Prostate gland (tissue), 2 donors: ENCODE data around the gene SLC35F4.

Source experiments
- POLR2A ChIP-seq: fragments of 450-650 bp; IDR thresholded peaks from one replicate; pipeline ENCODE4 v1.6.1; 2016; ENCODE audit warnings: antibody characterized with exemption, mild to moderate bottlenecking
- POLR2AphosphoS5 ChIP-seq: sonication (generic); formaldehyde crosslinking; IDR thresholded peaks from one replicate; pipeline ENCODE4 v1.6.1; 2017; ENCODE audit warnings: antibody characterized with exemption
- TF ChIP-seq, protein P1 (sequence below), 4 experiments: fragments of 200-600 bp in 2 of 4; fragments of 450-650 bp in 2 of 4; sonication (generic) in 2 of 4; IDR thresholded peaks; 1 replicate in 3 of 4; 2 replicates in 1 of 4; pipeline ENCODE4 v1.5.1; 2016 to 2019; ENCODE audit warnings: antibody characterized with exemption in 4 of 4, mild to moderate bottlenecking in 2 of 4, moderate library complexity in 2 of 4

DNA sequence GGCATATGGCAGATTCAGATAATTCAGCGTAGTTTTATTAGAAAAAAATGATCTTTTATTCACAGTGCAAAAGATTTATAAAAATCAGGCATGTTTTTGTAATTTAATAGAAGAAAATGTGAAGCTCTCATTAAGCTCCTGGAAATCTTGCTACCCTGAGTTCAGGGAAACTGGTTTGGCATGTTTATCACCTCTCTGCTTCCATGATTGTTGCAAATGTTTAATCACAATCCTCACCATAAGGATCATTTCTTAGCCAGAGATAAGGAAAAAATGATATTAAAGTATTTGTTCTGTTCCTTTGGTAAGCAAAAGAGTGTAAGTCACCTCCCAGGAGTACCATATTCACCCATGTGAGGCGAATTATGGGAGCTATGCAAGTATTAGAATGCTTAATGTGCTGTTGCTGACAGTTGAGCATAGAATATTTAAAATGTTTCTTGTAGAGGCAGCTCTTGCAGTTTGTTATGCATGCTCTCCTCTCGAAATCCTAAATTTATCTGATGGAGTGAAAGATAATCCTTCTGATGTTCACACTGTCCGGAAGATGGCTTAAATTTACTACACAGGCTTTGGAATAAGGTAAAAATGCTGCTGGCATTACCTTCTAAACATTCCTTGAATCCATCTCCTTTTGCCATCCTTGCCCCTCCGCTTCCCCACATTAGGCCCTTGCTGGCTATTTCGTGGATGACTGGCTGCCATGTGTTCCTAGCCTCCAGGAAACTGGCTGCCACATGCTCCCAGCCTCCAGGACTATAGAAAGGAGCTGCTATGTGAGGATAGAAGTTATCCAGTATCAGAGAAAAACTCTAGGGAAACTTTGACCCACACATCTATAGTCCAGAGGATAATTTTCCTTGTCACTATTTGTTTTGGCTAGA is 256.5 kb downstream of the SLC35F4 start:
- TF ChIP-seq POLR2A (no peak), POLR2AphosphoS5 (no peak)
- TF ChIP-seq, protein P1, sequence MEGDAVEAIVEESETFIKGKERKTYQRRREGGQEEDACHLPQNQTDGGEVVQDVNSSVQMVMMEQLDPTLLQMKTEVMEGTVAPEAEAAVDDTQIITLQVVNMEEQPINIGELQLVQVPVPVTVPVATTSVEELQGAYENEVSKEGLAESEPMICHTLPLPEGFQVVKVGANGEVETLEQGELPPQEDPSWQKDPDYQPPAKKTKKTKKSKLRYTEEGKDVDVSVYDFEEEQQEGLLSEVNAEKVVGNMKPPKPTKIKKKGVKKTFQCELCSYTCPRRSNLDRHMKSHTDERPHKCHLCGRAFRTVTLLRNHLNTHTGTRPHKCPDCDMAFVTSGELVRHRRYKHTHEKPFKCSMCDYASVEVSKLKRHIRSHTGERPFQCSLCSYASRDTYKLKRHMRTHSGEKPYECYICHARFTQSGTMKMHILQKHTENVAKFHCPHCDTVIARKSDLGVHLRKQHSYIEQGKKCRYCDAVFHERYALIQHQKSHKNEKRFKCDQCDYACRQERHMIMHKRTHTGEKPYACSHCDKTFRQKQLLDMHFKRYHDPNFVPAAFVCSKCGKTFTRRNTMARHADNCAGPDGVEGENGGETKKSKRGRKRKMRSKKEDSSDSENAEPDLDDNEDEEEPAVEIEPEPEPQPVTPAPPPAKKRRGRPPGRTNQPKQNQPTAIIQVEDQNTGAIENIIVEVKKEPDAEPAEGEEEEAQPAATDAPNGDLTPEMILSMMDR (IDR thresholded peaks at IDR 0.05), result no peak
